ENCODE results near the gene WFIKKN2. TPM values are rescaled to one million over a fixed set of nuclear protein-coding genes. Genes with fewer than 3 reads are reported as not detected.
A peak's percentile ranks its signal among the peaks of the same experiment; 100 is the strongest.

Gene WFIKKN2
- total RNA-seq, 2 experiments from 2014 or later = not detected

DNA sequence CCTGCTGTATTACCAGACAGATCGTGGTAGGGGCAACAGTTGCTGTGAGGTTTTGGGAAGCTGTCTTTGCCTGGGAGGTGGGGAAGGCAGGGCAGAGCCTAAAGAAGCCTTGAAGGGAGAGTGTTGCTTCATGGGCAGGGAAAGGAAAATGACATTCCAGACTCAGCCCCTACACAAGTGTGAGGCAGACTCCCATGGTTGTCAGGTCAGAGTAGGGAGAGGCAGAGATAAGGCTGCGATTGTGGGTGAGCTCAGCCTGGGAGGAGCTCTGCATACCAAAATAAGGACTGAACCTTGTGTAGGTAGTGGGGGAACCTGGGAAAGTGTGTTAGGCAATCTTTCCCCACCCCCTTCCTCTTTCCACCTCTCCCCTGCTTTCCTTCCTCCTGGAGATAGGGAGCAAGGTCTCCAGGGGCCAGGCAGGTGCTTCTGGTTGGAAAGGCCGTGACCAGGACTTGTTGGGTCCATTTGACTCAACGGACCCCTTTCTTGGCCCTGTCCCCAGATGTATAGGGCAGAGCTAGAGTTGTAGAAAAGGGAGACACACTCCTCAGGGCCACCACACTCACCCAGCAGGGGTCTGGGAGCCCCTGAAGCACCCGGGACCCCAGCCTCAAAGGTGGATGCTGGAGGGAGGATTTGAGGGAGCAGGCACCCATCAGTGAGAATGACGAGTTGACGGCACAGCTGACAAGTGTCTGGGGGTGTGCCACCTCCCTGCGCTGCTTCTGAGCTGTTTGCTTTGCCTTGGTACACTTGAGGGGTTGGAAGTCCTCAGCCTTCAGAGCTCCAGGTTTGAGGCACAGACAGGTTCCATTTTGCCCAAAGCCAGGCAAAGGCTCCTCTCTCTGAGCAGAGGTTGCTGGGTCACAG, 49.3 kb downstream of the WFIKKN2 start:
- no peaks in the 10 kb centered on the region; the same call in 1 of the 2 replicates for H3K9me3 ChIP-seq (ENCODE audit: low read length)
- TF ChIP-seq, protein P1, sequence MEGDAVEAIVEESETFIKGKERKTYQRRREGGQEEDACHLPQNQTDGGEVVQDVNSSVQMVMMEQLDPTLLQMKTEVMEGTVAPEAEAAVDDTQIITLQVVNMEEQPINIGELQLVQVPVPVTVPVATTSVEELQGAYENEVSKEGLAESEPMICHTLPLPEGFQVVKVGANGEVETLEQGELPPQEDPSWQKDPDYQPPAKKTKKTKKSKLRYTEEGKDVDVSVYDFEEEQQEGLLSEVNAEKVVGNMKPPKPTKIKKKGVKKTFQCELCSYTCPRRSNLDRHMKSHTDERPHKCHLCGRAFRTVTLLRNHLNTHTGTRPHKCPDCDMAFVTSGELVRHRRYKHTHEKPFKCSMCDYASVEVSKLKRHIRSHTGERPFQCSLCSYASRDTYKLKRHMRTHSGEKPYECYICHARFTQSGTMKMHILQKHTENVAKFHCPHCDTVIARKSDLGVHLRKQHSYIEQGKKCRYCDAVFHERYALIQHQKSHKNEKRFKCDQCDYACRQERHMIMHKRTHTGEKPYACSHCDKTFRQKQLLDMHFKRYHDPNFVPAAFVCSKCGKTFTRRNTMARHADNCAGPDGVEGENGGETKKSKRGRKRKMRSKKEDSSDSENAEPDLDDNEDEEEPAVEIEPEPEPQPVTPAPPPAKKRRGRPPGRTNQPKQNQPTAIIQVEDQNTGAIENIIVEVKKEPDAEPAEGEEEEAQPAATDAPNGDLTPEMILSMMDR (conservative IDR thresholded peaks at IDR 0.05; ENCODE audit: low read length) = no peak
- TF ChIP-seq EZH2phosphoT487 (IDR thresholded peaks at IDR 0.05; ENCODE audit: borderline replicate concordance, low read depth, low read length) = no peak
- no peak overlapping the region for H3K4me3 ChIP-seq (ENCODE audit: low read depth, low read length, poor library complexity, severe bottlenecking)
- no peak overlapping the region for H3K27ac ChIP-seq (ENCODE audit: low read depth, low read length, poor library complexity, severe bottlenecking)
- peaks cover 6% of the 10 kb centered on the region for H3K4me1 ChIP-seq (ENCODE audit: insufficient read depth, low read length, poor library complexity, severe bottlenecking)
- POLR2A ChIA-PET = interaction anchor here (0.6 to 1.5 kb wide), 4 partner anchors 8 to 353 kb away, joined by 3 to 4 read pairs (median 4); no protein-coding TSS in a partner anchor
- H4K20me1 ChIP-seq (ENCODE audit: insufficient read depth, low read length) = no peaks in the 10 kb centered on the region
- intact Hi-C loops (cut with micrococcal nuclease; ENCODE audit: unreplicated experiment) = no loop called here
- H3K79me2 ChIP-seq (ENCODE audit: insufficient read depth, low read depth, low read length) = no peaks in the 10 kb centered on the region
- no TSS peak for BruUV-seq (replicated peaks)
- DNase-seq (ENCODE audit: low spot score) = no peak
- peak overlapping the region; percentile 60; the same call in 1 of the 2 replicates for H2AFZ ChIP-seq (ENCODE audit: low read length)
- CTCF ChIA-PET (ENCODE audit: unreplicated experiment) = no interaction called here
- H3K4me2 ChIP-seq (ENCODE audit: low read length) = no peak overlapping the region
- no peaks in the 10 kb centered on the region for H3K9me2 ChIP-seq (ENCODE audit: insufficient read depth, low read length)
- no peaks in the 10 kb centered on the region for H3K36me3 ChIP-seq (ENCODE audit: insufficient read depth, low read length)

DNA sequence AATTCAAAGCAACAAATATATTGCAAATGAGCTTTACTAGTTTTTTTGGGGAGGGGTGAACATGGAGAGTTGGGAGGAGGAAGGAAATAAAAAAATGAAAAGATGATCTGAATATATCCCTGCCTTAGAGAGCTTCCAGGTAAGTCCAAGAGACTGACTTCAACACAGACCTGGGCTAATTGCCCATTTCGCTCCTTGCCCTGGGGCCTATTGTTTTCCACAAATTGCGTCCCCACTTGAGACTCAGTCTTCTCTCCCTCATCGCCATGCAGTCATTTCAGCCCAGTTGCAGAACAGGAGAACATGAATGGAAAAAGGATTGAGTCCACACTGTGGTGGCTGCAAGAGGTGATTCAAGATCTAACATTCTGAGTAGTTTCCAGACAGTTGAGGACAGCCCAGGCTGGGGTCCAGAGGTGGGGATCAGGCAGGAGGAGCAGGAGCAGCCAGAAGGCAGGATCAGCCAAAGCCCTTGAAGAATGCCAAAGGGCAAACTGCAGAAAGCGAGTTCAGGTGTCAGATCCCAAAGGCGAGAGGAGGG, 52.4 kb downstream of the WFIKKN2 start:
- BruUV-seq (replicated peaks) = no TSS peak
- CTCF ChIA-PET (ENCODE audit: unreplicated experiment) = no interaction called here
- Histone ChIP-seq H3K9me3 (ENCODE audit: low read length) (no peaks in the 10 kb centered on the region), H3K4me1 (ENCODE audit: insufficient read depth, low read length, poor library complexity, severe bottlenecking) (peaks cover 6% of the 10 kb centered on the region), H4K20me1 (ENCODE audit: insufficient read depth, low read length) (no peaks in the 10 kb centered on the region), H3K27ac (ENCODE audit: low read depth, low read length, poor library complexity, severe bottlenecking) (no peak overlapping the region), H3K4me3 (ENCODE audit: low read depth, low read length, poor library complexity, severe bottlenecking) (no peak overlapping the region), H3K79me2 (ENCODE audit: insufficient read depth, low read depth, low read length) (no peaks in the 10 kb centered on the region), H3K9me2 (ENCODE audit: insufficient read depth, low read length) (no peaks in the 10 kb centered on the region), H3K36me3 (ENCODE audit: insufficient read depth, low read length) (no peaks in the 10 kb centered on the region), H2AFZ (ENCODE audit: low read length) (no peak overlapping the region), H3K4me2 (ENCODE audit: low read length) (no peak overlapping the region)
- TF ChIP-seq EZH2phosphoT487 (IDR thresholded peaks at IDR 0.05; ENCODE audit: borderline replicate concordance, low read depth, low read length) = no peak
- intact Hi-C loops (cut with micrococcal nuclease; ENCODE audit: unreplicated experiment) = no loop called here
- DNase-seq (ENCODE audit: low spot score) = no peak
- POLR2A ChIA-PET = interaction anchor here (0.7 to 1.1 kb wide), 2 partner anchors 15 to 17 kb away, joined by 3 to 4 read pairs; no protein-coding TSS in a partner anchor

DNA sequence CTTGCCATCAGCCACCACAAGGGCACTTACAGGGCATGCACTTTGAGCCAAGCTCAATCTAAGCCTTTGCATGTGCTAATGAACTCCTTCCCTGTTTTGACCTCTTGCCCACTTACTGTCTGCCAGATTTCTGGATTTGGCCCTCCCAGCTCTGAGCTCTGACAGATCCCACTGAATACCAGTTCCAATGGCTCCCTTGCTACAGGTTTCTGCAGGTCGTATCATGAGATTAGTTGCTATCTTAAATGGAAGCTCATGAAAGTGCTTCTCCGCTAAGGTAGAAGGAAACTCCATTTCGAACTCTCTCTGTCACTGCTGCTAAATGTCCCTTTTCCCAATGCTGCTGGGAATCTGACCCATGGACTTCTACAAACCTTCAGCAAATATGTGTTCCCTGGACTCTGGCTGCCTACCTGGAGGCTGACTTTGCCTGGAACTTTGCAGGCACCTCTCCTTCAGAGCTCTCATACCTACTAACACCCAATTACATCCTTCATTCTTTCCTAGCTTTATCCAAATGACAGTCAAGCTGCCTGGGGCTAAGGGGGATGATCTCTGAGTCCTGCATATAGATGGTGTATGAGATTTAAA, 54.2 kb downstream of the WFIKKN2 start:
- intact Hi-C loops (cut with micrococcal nuclease; ENCODE audit: unreplicated experiment) = no loop called here
- H3K4me3 ChIP-seq (ENCODE audit: low read depth, low read length, poor library complexity, severe bottlenecking) = no peak overlapping the region
- no peaks in the 10 kb centered on the region for H3K9me3 ChIP-seq (ENCODE audit: low read length)
- CTCF ChIA-PET (ENCODE audit: unreplicated experiment) = no interaction called here
- no peaks in the 10 kb centered on the region for H3K4me1 ChIP-seq (ENCODE audit: insufficient read depth, low read length, poor library complexity, severe bottlenecking)
- H3K27ac ChIP-seq (ENCODE audit: low read depth, low read length, poor library complexity, severe bottlenecking) = no peak overlapping the region
- H4K20me1 ChIP-seq (ENCODE audit: insufficient read depth, low read length) = no peaks in the 10 kb centered on the region
- H3K36me3 ChIP-seq (ENCODE audit: insufficient read depth, low read length) = no peaks in the 10 kb centered on the region
- DNase-seq (ENCODE audit: low spot score) = no peak
- no peak overlapping the region for H2AFZ ChIP-seq (ENCODE audit: low read length)
- POLR2A ChIA-PET = interaction anchor here (0.5 to 2.4 kb wide), 2 partner anchors 13 to 55 kb away, joined by 3 to 8 read pairs; no protein-coding TSS in a partner anchor
- H3K79me2 ChIP-seq (ENCODE audit: insufficient read depth, low read depth, low read length) = no peaks in the 10 kb centered on the region
- TF ChIP-seq EZH2phosphoT487 (IDR thresholded peaks at IDR 0.05; ENCODE audit: borderline replicate concordance, low read depth, low read length) = no peak
- H3K9me2 ChIP-seq (ENCODE audit: insufficient read depth, low read length) = no peaks in the 10 kb centered on the region
- no peak overlapping the region for H3K4me2 ChIP-seq (ENCODE audit: low read length)
- no TSS peak for BruUV-seq (replicated peaks)

Measured in OCI-LY7 (cell line).